Calu3 (cell line): ENCODE results near the gene NUP210. TPM values are rescaled to one million over a fixed set of nuclear protein-coding genes. Genes with fewer than 3 reads are reported as not detected.

Experiments
- BruUV-seq: library from RNA; stranded (reverse); fragments of 400-500 nt; replicated peaks from 2 replicates; lab custom pipeline; 2021; lab: Mats Ljungman, UMichigan
- CTCF ChIA-PET: fragments of 300-600 bp; sonication (Branson Sonifier 250); formaldehyde crosslinking; loops from one replicate; lab custom pipeline; 2022; ENCODE audit warnings: antibody characterized with exemption; lab: Charles Lee
- DNase-seq: peaks from one replicate; pipeline ENCODE4 v3.0.0; 2022
- H3K27ac Mint-ChIP-seq: one replicate; pipeline ENCODE4 v1.8.0; 2022; ENCODE audit warnings: mixed read lengths; ENCODE audit not compliant: unreplicated experiment
- H3K27me3 Mint-ChIP-seq: one replicate; pipeline ENCODE4 v1.8.0; 2022; ENCODE audit warnings: mixed read lengths; ENCODE audit not compliant: unreplicated experiment
- H3K36me3 Mint-ChIP-seq: one replicate; pipeline ENCODE4 v1.8.0; 2022; ENCODE audit warnings: mild to moderate bottlenecking, moderate library complexity, mixed read lengths; ENCODE audit not compliant: insufficient read depth, unreplicated experiment
- H3K4me1 Mint-ChIP-seq: one replicate; pipeline ENCODE4 v1.8.0; 2022; ENCODE audit warnings: mild to moderate bottlenecking, low read depth, mixed read lengths; ENCODE audit not compliant: unreplicated experiment
- H3K4me3 Mint-ChIP-seq: one replicate; pipeline ENCODE4 v1.8.0; 2022; ENCODE audit warnings: mild to moderate bottlenecking, low read depth, moderate library complexity, mixed read lengths; ENCODE audit not compliant: unreplicated experiment
- H3K9me3 Mint-ChIP-seq: one replicate; pipeline ENCODE4 v1.8.0; 2022; ENCODE audit warnings: low read depth, mixed read lengths; ENCODE audit not compliant: unreplicated experiment
- CTCF ChIP-seq: fragments of 200-600 bp; IDR thresholded peaks from one replicate; pipeline ENCODE4 v1.8.0; 2022; ENCODE audit warnings: antibody characterized with exemption; ENCODE audit not compliant: unreplicated experiment
- intact Hi-C: fragments of 100-400 bp; cut with micrococcal nuclease; formaldehyde crosslinking; loops from one replicate; pipeline ENCODE4 v1.10.0; 2022; ENCODE audit not compliant: unreplicated experiment
- total RNA-seq: library from RNA; stranded (reverse); gene quantifications from 2 replicates; pipeline ENCODE4 v1.2.3, GENCODE V29; 2022

Gene NUP210
- total RNA-seq, 1 experiment from 2014 or later, result 76.9 TPM

GRCh38 chr3:13408890-13409289 lies 11.2 kb downstream of the NUP210 start:
- DNase-seq, result no peak
- no TSS peak for BruUV-seq
- Mint-ChIP-seq H3K27ac (no peak overlapping the region), H3K9me3 (peaks cover 3% of the 10 kb centered on the region), H3K4me3 (no peak overlapping the region), H3K36me3 (no peaks in the 10 kb centered on the region), H3K27me3 (no peaks in the 10 kb centered on the region), H3K4me1 (peaks cover 8% of the 10 kb centered on the region)
- no peak for TF ChIP-seq CTCF
- intact Hi-C loops, result no loop called here
- CTCF ChIA-PET, result interaction anchor here (0.7 kb wide), 1 partner anchor 341 kb away, joined by 3 read pairs; no protein-coding TSS in a partner anchor

- no peak overlapping the region for H3K4me3 Mint-ChIP-seq
- H3K4me1 Mint-ChIP-seq, result no peaks in the 10 kb centered on the region
- DNase-seq, result no peak
- H3K9me3 Mint-ChIP-seq, result peaks cover 3% of the 10 kb centered on the region
- TF ChIP-seq CTCF, result no peak
- no TSS peak for BruUV-seq
- CTCF ChIA-PET, result no interaction called here
- H3K36me3 Mint-ChIP-seq, result no peaks in the 10 kb centered on the region
- intact Hi-C loops, result no loop called here
- no peak overlapping the region for H3K27ac Mint-ChIP-seq
- no peaks in the 10 kb centered on the region for H3K27me3 Mint-ChIP-seq
Measured at GRCh38 chr3:13407926-13408325, 12.2 kb downstream of the NUP210 start.

- TF ChIP-seq CTCF, result no peak
- Mint-ChIP-seq H3K4me1 (no peaks in the 10 kb centered on the region), H3K27me3 (no peaks in the 10 kb centered on the region), H3K27ac (no peak overlapping the region), H3K9me3 (peaks cover 3% of the 10 kb centered on the region), H3K4me3 (no peak overlapping the region), H3K36me3 (no peaks in the 10 kb centered on the region)
- DNase-seq, result no peak
- CTCF ChIA-PET, result no interaction called here
- no TSS peak for BruUV-seq
- intact Hi-C loops, result no loop called here
Measured at GRCh38 chr3:13407475-13407874, 12.6 kb downstream of the NUP210 start.

GRCh38 chr3:13406190-13406589 lies 13.9 kb downstream of the NUP210 start:
- intact Hi-C loops, result no loop called here
- CTCF ChIA-PET, result interaction anchor here (0.6 kb wide), 1 partner anchor 215 kb away, joined by 8 read pairs; no protein-coding TSS in a partner anchor
- H3K27ac Mint-ChIP-seq, result no peak overlapping the region
- BruUV-seq, result no TSS peak
- no peak for DNase-seq
- H3K27me3 Mint-ChIP-seq, result no peaks in the 10 kb centered on the region
- no peak overlapping the region for H3K4me3 Mint-ChIP-seq
- TF ChIP-seq CTCF, result no peak
- peaks cover 3% of the 10 kb centered on the region for H3K9me3 Mint-ChIP-seq
- no peaks in the 10 kb centered on the region for H3K36me3 Mint-ChIP-seq
- no peaks in the 10 kb centered on the region for H3K4me1 Mint-ChIP-seq
